Lower leg skin (tissue), 4 donors: ENCODE measurements around the gene DHRSX. TPM values are rescaled to one million over a fixed set of nuclear protein-coding genes. Genes with fewer than 3 reads are reported as not detected.
A peak's percentile ranks its signal among the peaks of the same experiment; 100 is the strongest.

ENCODE experiments used
- DNase-seq, 2 donors: peaks; one replicate each; pipeline ENCODE4 v3.0.0-alpha.2; 2019; ENCODE audit warnings: low spot score in 2 of 2
- H3K4me3 ChIP-seq: fragments of 200-600 bp; sonication (generic); 2 replicates; pipeline ENCODE4 v1.5.1; 2017; ENCODE audit warnings: mild to moderate bottlenecking, low read depth; ENCODE audit not compliant: poor library complexity, severe bottlenecking
- POLR2A ChIP-seq, 2 donors: fragments of 450-650 bp; IDR thresholded peaks; one replicate each; pipeline ENCODE4 v1.6.1; 2016 to 2017; ENCODE audit warnings: antibody characterized with exemption in 2 of 2, mild to moderate bottlenecking in 1 of 2, moderate library complexity in 1 of 2
- WGBS, 2 donors: methylation state at CpG; one replicate each; pipeline ENCODE4 v1.1.5; 2018; 5-methylcytosine and 5-hydroxymethylcytosine counted together
- intact Hi-C: fragments of 100-400 bp; cut with DNase I; formaldehyde crosslinking; loops from one replicate; pipeline ENCODE4 v1.15.0; 2023; ENCODE audit warnings: low total_unique reads
- total RNA-seq, 4 donors: library from RNA; depleted of rRNA; stranded (reverse); fragments of >200 nt; gene quantifications; one replicate each; pipeline ENCODE4 v1.1.0, GENCODE V29; 2016
- TF ChIP-seq, protein P1 (sequence below), 3 donors: fragments of 450-650 bp; IDR thresholded peaks; one replicate each; pipeline ENCODE4 v1.5.1; 2016; ENCODE audit warnings: antibody characterized with exemption in 3 of 3, mild to moderate bottlenecking in 3 of 3, moderate library complexity in 2 of 3

Gene DHRSX
- total RNA-seq, 4 donors from 2014 or later = 10.9 to 21.7 (median 16.2) TPM

DNA sequence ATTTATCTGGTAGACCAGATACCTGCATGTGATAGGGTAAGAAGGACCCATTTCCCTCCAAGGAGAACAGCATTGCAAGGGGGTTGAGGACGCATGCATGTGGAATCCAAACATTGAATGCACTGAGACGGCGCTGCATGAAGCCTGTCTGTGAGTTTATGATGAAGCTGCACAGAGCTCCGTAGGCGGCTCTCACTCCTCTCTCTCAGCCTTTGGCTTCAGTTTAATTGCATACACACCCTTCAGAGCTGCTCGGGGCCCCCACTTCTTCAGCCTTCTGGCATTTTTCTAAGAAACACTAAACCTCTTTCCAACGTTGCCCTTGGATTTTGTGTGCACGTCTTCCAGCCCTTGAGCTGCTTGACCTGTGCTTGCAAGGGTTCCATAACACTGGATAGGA is 176.6 kb downstream of the DHRSX start:
- TF ChIP-seq, protein P1, sequence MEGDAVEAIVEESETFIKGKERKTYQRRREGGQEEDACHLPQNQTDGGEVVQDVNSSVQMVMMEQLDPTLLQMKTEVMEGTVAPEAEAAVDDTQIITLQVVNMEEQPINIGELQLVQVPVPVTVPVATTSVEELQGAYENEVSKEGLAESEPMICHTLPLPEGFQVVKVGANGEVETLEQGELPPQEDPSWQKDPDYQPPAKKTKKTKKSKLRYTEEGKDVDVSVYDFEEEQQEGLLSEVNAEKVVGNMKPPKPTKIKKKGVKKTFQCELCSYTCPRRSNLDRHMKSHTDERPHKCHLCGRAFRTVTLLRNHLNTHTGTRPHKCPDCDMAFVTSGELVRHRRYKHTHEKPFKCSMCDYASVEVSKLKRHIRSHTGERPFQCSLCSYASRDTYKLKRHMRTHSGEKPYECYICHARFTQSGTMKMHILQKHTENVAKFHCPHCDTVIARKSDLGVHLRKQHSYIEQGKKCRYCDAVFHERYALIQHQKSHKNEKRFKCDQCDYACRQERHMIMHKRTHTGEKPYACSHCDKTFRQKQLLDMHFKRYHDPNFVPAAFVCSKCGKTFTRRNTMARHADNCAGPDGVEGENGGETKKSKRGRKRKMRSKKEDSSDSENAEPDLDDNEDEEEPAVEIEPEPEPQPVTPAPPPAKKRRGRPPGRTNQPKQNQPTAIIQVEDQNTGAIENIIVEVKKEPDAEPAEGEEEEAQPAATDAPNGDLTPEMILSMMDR (IDR thresholded peaks at IDR 0.05) = no peak
- TF ChIP-seq POLR2A (IDR thresholded peaks at IDR 0.05) = no peak
- intact Hi-C loops = no loop called here
- no peak overlapping the region for H3K4me3 ChIP-seq
- no peak for DNase-seq
- 63 to 85% methylated on average over 8 of the region's 8 CpGs for WGBS, 2 donors

DNA sequence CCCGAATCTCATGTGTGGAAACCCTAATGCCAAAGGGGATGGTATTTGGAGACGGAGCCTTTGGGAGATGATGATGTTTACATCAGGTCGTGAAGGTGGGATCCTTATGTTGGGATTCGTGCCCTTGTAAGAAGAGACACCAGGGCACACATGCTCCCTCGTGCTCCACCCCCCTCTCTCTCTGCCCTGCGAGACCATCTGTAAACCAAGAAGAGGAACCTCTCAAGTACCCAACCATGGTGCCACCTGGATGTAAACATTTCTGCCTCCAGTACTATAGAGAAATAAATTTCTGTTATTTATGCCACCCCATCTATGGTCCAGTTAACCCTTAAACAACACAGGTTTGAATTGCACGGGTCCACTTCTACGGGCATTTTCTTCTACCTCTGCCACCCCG is 179.4 kb downstream of the DHRSX start:
- DNase-seq = no peak
- no peak overlapping the region for H3K4me3 ChIP-seq
- TF ChIP-seq, protein P1 (IDR thresholded peaks at IDR 0.05) = no peak
- no peak for TF ChIP-seq POLR2A (IDR thresholded peaks at IDR 0.05)
- 87% methylated on average over 9 of the region's 9 CpGs for WGBS, 2 donors
- intact Hi-C loops = no loop called here

DNA sequence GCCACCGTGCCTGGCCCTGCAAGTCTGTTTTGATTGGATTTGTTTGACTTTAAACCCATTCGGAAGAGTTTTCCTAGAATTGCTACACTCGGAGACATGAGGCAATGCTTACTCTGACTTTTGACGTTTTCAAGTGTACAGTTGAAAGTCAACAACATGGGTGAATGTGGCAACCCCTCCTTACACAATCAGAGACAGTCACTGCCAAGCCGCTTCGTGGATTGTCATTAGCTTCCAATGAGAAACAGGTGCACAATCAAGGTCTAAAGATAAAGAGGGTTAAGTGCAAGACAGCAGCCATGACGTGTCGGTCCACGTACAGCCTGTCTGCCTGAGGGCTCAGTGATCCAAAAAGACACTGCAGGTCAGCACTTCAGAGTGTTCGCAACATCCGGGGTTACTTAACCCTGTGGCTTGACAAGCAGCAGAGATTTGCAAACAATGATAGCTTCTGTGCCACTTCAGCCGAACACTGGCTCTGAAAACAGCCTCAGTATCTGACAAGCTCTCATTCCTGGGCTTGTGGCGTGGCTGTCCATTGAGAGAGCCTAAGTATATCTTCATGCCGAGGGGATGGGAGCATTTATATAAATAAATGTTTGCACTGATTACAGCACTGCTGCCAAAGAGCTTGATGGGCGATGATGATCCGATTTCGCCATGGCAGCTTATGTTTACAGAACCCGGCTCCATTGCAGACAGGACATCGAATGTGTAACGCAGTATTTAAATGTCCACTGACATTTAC is 180.0 kb downstream of the DHRSX start:
- peak in 1 of 2 donors; percentile 39 for DNase-seq
- 70 to 72% methylated on average over 20 of the region's 20 CpGs for WGBS, 2 donors
- no peak overlapping the region for H3K4me3 ChIP-seq
- TF ChIP-seq POLR2A (IDR thresholded peaks at IDR 0.05) = no peak
- TF ChIP-seq, protein P1 (IDR thresholded peaks at IDR 0.05) = no peak
- intact Hi-C loops = no loop called here

DNA sequence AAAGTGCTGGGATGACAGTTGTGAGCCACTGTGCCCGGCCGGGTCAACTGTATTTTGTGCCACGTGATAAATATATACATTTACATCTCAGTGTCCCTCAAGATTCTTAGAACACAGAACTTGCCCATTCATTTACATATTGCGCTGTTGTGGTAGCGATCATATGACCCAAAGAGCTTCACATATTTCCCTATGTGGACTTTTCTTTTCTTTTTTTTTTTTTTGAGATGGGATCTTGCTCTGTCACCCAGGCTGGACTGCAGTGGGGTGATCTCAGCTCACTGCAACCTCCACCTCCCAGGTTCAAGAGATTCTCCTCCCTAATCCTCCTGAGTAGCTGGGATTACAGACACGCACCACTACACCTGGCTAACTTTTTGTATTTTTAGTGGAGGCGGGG is 180.7 kb downstream of the DHRSX start:
- intact Hi-C loops = no loop called here
- TF ChIP-seq, protein P1 (IDR thresholded peaks at IDR 0.05) = no peak
- no peak for TF ChIP-seq POLR2A (IDR thresholded peaks at IDR 0.05)
- no peak overlapping the region for H3K4me3 ChIP-seq
- WGBS, 2 donors = 90 to 93% methylated on average over 7 of the region's 7 CpGs
- no peak for DNase-seq

DNA sequence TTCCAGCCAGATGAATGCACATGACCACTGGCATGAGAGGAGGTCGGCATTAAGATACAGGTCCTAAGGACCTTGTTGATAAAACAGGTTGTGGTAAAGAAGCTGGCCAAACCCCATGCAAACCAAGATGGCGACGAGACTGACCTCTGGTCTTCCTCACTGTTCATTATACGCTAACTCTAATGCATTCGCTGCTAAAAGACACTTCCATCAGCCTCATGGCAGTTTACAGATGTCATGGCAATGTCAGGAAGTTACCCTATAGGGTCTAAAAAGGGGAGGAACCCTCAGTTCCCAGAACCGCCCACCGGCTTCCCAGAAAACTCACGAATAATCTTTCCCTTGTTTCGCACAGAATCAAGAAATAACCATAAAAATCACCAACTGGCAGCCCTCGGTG is 182.4 kb downstream of the DHRSX start:
- 96% methylated on average over 10 of the region's 10 CpGs for WGBS, 2 donors
- H3K4me3 ChIP-seq = no peak overlapping the region
- TF ChIP-seq POLR2A (IDR thresholded peaks at IDR 0.05) = no peak
- TF ChIP-seq, protein P1 (IDR thresholded peaks at IDR 0.05) = no peak
- DNase-seq = no peak
- intact Hi-C loops = no loop called here
